MCF 10A (cell line): Measurements from ENCODE around the gene ZP4. TPM values are rescaled to one million over a fixed set of nuclear protein-coding genes. Genes with fewer than 3 reads are reported as not detected.

Experiments
- BruUV-seq: library from RNA; stranded (reverse); fragments of 400-500 nt; replicated peaks from 2 replicates; lab custom pipeline; 2021; lab: Mats Ljungman, UMichigan
- CTCF ChIA-PET: fragments of 300-600 bp; sonication (Branson Sonifier 250); formaldehyde crosslinking; extraction: SDS; loops from one replicate; lab custom pipeline; 2021; ENCODE audit warnings: antibody characterized with exemption, inconsistent platforms; lab: Yijun Ruan, JAX
- POLR2A ChIA-PET: fragments of 300-600, 350-650 bp; sonication (Branson Sonifier 250); formaldehyde crosslinking; extraction: SDS; loops from one replicate; lab custom pipeline; 2020; ENCODE audit warnings: antibody characterized with exemption, inconsistent platforms; lab: Yijun Ruan, JAX
- DNase-seq: peaks from one replicate; pipeline ENCODE4 v3.0.0-alpha.2; 2018; ENCODE audit not compliant: unreplicated experiment
- H3K27ac Mint-ChIP-seq: one replicate; pipeline ENCODE4 v1.8.0; 2022; ENCODE audit warnings: mild to moderate bottlenecking, low read depth, mixed read lengths; ENCODE audit not compliant: unreplicated experiment
- H3K27me3 Mint-ChIP-seq: one replicate; pipeline ENCODE4 v1.8.0; 2022; ENCODE audit warnings: mixed read lengths; ENCODE audit not compliant: insufficient read depth, unreplicated experiment
- H3K36me3 Mint-ChIP-seq: one replicate; pipeline ENCODE4 v1.8.0; 2022; ENCODE audit warnings: mild to moderate bottlenecking, moderate library complexity, mixed read lengths; ENCODE audit not compliant: insufficient read depth, unreplicated experiment
- H3K4me1 Mint-ChIP-seq: one replicate; pipeline ENCODE4 v1.8.0; 2022; ENCODE audit warnings: mixed read lengths; ENCODE audit not compliant: insufficient read depth, unreplicated experiment
- H3K4me3 Mint-ChIP-seq: one replicate; pipeline ENCODE4 v1.8.0; 2022; ENCODE audit warnings: mild to moderate bottlenecking, moderate library complexity, mixed read lengths; ENCODE audit not compliant: unreplicated experiment
- H3K9me3 Mint-ChIP-seq: one replicate; pipeline ENCODE4 v1.8.0; 2022; ENCODE audit warnings: mixed read lengths; ENCODE audit not compliant: unreplicated experiment
- intact Hi-C: fragments of 100-400 bp; cut with micrococcal nuclease; formaldehyde crosslinking; loops from 2 replicates; pipeline ENCODE4 v1.14.1; 2022
- total RNA-seq: library from RNA; stranded (reverse); gene quantifications from 2 replicates; pipeline ENCODE4 v1.2.3, GENCODE V29; 2022
- TF ChIP-seq, protein P1 (sequence below): fragments of 200-600 bp; IDR thresholded peaks from one replicate; pipeline ENCODE4 v1.8.0; 2022; ENCODE audit warnings: antibody characterized with exemption, mild to moderate bottlenecking; ENCODE audit not compliant: unreplicated experiment

Gene ZP4
- total RNA-seq, 1 experiment from 2014 or later = not detected

- no peak overlapping the region for H3K4me3 Mint-ChIP-seq
- intact Hi-C loops = no loop called here
- ChIA-PET CTCF (interaction anchor here (0.6 to 10.1 kb wide), 7 partner anchors 18 to 1087 kb away, joined by 3 to 56 read pairs (median 5); no protein-coding TSS in a partner anchor), POLR2A (no interaction called here)
- H3K27ac Mint-ChIP-seq = no peak overlapping the region
- no peaks in the 10 kb centered on the region for H3K36me3 Mint-ChIP-seq
- H3K4me1 Mint-ChIP-seq = no peaks in the 10 kb centered on the region
- DNase-seq = no peak
- no peaks in the 10 kb centered on the region for H3K9me3 Mint-ChIP-seq
- BruUV-seq = no TSS peak
- H3K27me3 Mint-ChIP-seq = no peaks in the 10 kb centered on the region
- TF ChIP-seq, protein P1, sequence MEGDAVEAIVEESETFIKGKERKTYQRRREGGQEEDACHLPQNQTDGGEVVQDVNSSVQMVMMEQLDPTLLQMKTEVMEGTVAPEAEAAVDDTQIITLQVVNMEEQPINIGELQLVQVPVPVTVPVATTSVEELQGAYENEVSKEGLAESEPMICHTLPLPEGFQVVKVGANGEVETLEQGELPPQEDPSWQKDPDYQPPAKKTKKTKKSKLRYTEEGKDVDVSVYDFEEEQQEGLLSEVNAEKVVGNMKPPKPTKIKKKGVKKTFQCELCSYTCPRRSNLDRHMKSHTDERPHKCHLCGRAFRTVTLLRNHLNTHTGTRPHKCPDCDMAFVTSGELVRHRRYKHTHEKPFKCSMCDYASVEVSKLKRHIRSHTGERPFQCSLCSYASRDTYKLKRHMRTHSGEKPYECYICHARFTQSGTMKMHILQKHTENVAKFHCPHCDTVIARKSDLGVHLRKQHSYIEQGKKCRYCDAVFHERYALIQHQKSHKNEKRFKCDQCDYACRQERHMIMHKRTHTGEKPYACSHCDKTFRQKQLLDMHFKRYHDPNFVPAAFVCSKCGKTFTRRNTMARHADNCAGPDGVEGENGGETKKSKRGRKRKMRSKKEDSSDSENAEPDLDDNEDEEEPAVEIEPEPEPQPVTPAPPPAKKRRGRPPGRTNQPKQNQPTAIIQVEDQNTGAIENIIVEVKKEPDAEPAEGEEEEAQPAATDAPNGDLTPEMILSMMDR = no peak
These were observed 57.9 kb downstream of the ZP4 start for GRCh38 chr1:237832858-237833257.
